Hindlimb muscle (tissue), 1 donor: ENCODE measurements around the gene BMP5. TPM values are rescaled to one million over a fixed set of nuclear protein-coding genes. Genes with fewer than 3 reads are reported as not detected.

Experiments used
- DNase-seq: peaks from one replicate; pipeline ENCODE4 v3.0.0-alpha.2; 2013
- polyA plus RNA-seq: library from polyadenylated mRNA; unstranded; fragments of 120-200 nt; gene quantifications from one replicate; pipeline ENCODE4 v1.2.1, GENCODE V29; 2013; ENCODE audit not compliant: insufficient read length

BMP5 gene
- polyA plus RNA-seq, 1 donor = 9.0 TPM

- DNase-seq = no peak
These were observed 2.5 kb downstream of the BMP5 start for GRCh38 chr6:55872866-55873265.

GRCh38 chr6:55870181-55870813, 5.1 kb downstream of the BMP5 start:
- no peak for DNase-seq

- no peak for DNase-seq
These were observed 5.7 kb downstream of the BMP5 start for GRCh38 chr6:55869674-55870073.

- no peak for DNase-seq
These were observed 6.5 kb downstream of the BMP5 start for GRCh38 chr6:55868771-55869479.

- no peak for DNase-seq
These were observed 7.2 kb downstream of the BMP5 start for GRCh38 chr6:55868176-55868575.

- no peak for DNase-seq
These were observed 9.3 kb downstream of the BMP5 start for GRCh38 chr6:55866128-55866527.

- DNase-seq = no peak
These were observed 22.1 kb downstream of the BMP5 start for GRCh38 chr6:55853008-55854001.

- DNase-seq = no peak
These were observed 34.0 kb downstream of the BMP5 start for GRCh38 chr6:55841341-55841740.

GRCh38 chr6:55839080-55839479, 36.3 kb downstream of the BMP5 start:
- no peak for DNase-seq

GRCh38 chr6:55836945-55837344, 38.4 kb downstream of the BMP5 start:
- no peak for DNase-seq

- no peak for DNase-seq
These were observed 38.9 kb downstream of the BMP5 start for GRCh38 chr6:55836481-55836880.

- no peak for DNase-seq
These were observed 40.2 kb downstream of the BMP5 start for GRCh38 chr6:55835220-55835619.

- DNase-seq = no peak
These were observed 42.1 kb downstream of the BMP5 start for GRCh38 chr6:55833284-55833683.

- no peak for DNase-seq
These were observed 47.4 kb downstream of the BMP5 start for GRCh38 chr6:55827818-55828522.

GRCh38 chr6:55826941-55827340, 48.4 kb downstream of the BMP5 start:
- no peak for DNase-seq

- DNase-seq = no peak
These were observed 49.9 kb downstream of the BMP5 start for GRCh38 chr6:55825402-55826051.

GRCh38 chr6:55822815-55823214, 52.6 kb downstream of the BMP5 start:
- DNase-seq = no peak

GRCh38 chr6:55822005-55822404, 53.4 kb downstream of the BMP5 start:
- DNase-seq = no peak

- DNase-seq = no peak
These were observed 54.7 kb downstream of the BMP5 start for GRCh38 chr6:55820696-55821095.

GRCh38 chr6:55819811-55820210, 55.6 kb downstream of the BMP5 start:
- no peak for DNase-seq

- no peak for DNase-seq
These were observed 56.9 kb downstream of the BMP5 start for GRCh38 chr6:55818482-55818881.

- no peak for DNase-seq
These were observed 62.9 kb downstream of the BMP5 start for GRCh38 chr6:55812509-55812908.
